ENCODE data around the gene DACH1. TPM values are rescaled to one million over a fixed set of nuclear protein-coding genes. Genes with fewer than 3 reads are reported as not detected.

The DACH1 gene
- total RNA-seq, 2 donors from 2014 or later, result 1.4 to 1.5 TPM

DNA sequence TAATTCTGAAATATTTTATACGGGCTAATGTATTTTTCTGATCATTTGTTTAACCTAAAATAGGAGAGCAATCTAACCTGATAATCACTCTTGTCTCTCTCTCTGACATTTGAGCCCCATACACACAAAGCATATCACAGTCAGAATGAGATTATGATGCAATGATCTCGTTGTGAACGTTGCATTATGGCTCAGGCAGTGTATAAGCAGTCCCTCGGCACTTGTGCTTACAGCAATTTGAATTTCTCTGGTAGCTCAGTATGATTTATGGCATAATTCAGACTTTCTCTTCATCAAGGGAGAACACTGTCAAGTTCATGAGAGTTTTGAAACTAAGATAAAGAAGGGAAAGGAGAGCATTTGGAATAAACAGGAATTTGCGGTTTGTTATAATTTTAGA lies 256.1 kb downstream of the DACH1 start:
- intact Hi-C loops (cut with DNase I), result no loop called here

DNA sequence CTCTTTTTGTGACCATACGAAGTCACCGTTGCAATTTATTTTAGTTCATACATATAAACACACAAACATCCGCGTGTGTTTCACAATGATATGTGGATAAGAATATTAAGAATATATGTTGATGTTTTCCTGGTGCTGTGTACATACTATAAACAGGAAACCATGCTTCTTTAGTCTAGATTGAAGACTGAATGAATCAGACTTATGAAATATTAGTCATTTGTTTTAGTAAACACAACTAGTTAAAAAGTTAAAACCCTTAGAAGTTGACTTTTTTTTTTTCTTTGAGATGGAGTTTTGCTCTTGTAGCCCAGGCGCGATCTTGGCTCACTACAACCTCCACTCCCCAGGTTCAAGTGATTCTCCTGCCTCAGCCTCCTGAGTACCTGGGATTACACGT lies 257.7 kb downstream of the DACH1 start:
- no peak for DNase-seq (ENCODE audit: low spot score)
- intact Hi-C loops (cut with DNase I), result no loop called here

More for the DNA sequence above, 256.1 kb downstream of the DACH1 start:
- no peak for DNase-seq (ENCODE audit: low spot score)

DNA sequence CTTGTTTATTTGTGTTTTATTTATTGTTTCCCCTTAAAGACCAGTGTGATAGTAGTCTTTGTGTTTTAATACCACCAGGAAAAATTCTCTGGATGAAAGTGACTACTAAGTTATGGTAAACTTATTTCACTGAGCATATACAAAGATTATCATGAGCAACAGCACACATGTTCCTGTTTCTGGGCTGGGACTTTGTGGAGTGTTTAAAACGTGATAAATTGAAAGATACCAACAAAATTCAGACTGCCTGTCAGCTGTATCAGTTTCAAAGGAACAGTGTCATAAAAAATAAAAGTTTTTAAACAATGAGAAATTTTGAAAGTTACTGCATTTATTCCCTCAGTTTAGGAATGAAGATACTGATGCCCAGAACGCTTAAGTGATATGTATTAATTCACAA lies 259.4 kb downstream of the DACH1 start:
- intact Hi-C loops (cut with DNase I), result no loop called here
- DNase-seq (ENCODE audit: low spot score), result no peak

DNA sequence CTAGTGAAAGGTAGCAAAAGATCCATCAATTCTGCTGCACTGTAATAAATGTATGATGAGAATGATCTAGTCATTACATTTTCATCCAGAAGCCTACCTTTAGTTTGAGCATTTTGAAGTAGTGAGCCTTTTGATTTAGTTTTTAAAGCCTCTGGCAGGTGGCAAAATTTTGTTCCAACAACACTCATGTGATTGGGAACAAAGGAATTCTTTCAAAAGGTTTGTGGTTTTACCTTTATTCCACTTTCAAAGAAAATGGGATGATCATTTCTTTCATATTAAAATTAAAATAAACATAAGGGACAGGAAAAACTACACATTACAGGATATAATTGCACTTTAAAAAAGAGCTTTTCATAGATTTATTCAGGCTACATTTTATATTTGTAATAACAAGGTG lies 260.2 kb downstream of the DACH1 start:
- no peak for DNase-seq (ENCODE audit: low spot score)
- intact Hi-C loops (cut with DNase I), result no loop called here

DNA sequence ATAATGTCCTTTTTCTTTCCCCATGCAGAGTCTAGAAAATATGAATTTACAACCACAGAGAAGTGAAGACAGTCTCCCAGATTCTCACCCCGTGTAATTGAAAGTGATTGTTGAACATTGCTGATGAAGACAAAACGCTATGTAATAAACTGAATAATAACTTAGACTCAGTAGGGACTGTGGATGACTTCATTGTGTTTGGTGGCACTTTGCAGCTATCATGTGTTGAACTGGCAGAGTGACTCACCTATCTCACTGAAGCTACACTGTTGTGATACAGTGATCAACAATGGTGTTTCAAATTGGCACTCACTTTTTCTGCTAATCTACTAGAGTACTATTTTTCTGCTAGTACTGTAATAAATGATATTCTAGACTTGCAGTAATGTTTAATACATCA lies 261.3 kb downstream of the DACH1 start:
- no peak for DNase-seq (ENCODE audit: low spot score)
- intact Hi-C loops (cut with DNase I), result no loop called here

DNA sequence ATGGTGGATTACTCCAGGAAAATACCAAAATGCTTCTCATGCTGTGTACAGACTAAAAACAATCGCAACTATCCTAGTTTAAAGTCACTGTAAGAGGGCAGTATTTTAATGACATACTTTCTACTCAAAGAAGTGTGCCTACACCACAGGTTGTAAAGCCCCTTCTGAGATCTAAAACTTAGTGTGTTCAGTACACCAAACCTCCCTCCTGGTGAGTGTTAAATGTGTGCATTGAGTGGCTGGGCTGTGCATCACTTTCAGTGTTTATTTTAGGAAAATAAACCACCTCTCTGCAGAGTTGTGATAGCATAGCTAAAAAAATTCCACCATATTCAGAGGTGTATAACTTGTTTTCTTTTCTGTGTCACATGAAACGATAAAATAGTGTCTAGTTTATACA lies 263.7 kb downstream of the DACH1 start:
- no peak for DNase-seq (ENCODE audit: low spot score)
- intact Hi-C loops (cut with DNase I), result no loop called here

DNA sequence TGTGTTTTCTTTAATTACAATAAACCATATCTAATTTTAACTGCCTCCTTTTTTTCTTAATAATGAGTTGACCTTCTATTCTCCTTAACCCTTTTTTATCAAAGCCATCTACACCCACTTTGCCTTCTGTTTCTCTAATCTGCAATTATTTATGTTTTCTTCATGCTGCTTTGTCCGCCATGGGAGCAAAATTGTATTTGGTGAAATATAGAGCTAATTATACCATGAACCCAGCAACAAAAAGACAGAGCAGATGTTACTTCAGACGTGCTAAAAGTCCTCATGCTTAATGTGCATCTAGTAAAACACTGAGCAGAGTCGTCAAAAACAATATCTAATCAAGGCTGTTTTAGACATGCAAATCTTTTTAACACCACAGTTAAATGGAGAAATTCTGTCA lies 264.7 kb downstream of the DACH1 start:
- intact Hi-C loops (cut with DNase I), result no loop called here
- DNase-seq (ENCODE audit: low spot score), result no peak

DNA sequence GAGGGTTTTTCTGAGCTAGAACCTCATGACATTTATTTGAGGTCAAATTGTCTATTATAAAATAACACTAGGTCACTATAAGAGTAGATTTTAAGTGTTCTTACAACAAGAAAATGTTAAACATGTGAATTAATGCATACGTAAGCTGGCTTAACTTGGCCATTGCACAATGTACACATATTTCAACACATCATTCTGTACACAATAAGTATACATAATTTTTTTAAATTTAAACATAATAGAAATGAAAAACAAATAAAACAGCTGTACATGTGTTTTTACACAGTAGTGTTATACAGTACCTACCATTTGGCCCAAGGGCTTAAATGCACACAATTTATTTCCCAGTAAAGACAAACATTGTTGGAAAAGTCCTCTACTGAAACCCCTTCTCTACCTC lies 269.9 kb downstream of the DACH1 start:
- DNase-seq (ENCODE audit: low spot score), result no peak
- intact Hi-C loops (cut with DNase I), result no loop called here

DNA sequence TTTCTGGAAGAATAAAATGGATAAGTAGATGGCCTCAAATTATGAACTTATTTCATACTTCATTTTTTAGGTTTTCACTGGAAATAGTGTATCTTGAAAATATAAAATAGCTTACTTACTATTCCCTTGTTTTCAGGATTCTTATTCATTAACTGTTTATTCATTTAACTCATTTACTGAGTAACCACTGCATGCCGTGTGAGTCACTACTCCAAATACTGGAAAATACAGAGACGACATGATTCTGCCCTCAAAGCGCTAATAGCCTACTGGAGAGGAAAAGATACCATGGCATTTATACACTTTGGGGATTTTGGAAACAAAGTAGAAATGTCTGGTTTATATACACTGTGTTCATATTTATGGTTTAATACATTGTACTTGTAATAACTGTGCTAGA lies 270.9 kb downstream of the DACH1 start:
- intact Hi-C loops (cut with DNase I), result no loop called here
- no peak for DNase-seq (ENCODE audit: low spot score)

DNA sequence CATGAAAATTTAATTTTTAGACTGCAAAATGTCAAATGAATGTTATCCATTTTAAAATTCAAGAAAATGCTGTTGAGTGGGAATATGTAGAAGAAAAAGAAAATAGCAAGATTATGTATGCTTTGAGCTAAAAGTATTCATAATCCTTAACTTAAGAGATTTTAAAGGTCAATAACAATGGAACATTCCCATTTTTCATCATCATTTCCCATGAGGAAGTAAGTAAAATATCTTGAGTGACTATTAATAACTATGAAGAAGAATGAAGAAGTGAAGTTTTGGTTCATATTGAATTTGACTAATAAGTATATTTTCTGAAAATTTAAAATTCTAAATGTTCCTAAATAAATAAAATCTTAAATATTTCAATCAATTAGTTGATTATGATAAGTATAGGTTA lies 273.4 kb downstream of the DACH1 start:
- intact Hi-C loops (cut with DNase I), result no loop called here
- no peak for DNase-seq (ENCODE audit: low spot score)

DNA sequence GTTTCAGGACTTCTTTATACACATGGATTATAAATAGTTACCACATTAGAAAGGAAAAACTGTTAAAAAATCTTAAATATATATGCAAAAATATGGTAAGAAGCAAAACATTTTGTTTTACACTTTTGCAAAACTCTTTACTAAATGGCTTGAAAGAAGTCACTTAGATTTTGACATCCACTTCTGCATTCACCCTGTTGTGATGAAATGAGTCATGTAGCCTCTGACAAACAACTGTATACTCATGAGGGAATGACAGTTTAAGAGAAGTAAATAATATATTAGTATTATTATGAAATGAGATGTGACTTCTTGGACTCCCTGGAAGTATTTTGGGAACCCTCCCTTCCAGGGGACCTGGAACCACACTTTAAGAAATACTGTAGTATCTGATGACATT lies 275.6 kb downstream of the DACH1 start:
- no peak for DNase-seq (ENCODE audit: low spot score)
- intact Hi-C loops (cut with DNase I), result no loop called here

DNA sequence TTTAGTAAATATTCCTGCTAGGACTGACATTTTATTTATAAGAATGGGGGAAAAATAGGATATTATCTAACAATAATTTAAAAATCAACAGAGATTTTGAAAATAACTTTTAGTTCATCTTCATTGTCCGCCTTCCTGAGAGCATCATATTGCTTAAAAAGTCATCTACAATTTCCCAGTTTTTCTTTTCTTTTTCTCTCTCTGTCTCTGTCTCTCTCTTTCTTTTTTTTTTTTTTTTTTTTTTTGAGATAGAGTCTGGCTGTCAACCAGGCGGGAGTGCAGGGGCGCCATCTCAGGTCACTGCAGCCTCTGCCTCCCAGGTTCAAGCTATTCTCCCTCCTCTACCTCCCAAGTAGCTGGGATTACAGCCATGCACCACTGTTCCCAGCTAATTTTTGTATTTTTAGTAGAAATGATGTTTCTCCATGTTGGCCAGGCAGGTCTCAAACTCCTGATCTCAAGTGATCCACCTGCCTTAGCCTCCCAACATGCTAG lies 276.3 kb downstream of the DACH1 start:
- intact Hi-C loops (cut with DNase I), result no loop called here
- no peak for DNase-seq (ENCODE audit: low spot score)

DNA sequence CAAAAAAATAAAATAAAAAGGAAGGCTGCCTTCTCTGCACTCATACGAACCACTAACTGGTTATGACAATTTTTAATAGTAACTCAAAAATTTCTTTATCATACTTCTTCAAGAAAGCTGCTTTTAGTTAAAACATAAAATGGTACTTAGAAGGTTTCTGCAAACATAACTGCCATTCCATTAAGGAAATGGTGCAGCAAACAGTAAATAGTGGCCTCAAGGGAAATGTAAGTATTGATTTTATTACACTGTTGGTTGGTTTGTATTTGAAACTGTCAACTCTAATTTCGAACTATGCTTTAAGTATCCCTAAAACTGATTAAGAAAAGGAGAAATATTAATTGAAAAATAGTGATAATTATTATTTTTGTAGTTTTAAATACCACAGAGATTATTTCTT lies 278.0 kb downstream of the DACH1 start:
- DNase-seq (ENCODE audit: low spot score), result no peak
- intact Hi-C loops (cut with DNase I), result no loop called here

DNA sequence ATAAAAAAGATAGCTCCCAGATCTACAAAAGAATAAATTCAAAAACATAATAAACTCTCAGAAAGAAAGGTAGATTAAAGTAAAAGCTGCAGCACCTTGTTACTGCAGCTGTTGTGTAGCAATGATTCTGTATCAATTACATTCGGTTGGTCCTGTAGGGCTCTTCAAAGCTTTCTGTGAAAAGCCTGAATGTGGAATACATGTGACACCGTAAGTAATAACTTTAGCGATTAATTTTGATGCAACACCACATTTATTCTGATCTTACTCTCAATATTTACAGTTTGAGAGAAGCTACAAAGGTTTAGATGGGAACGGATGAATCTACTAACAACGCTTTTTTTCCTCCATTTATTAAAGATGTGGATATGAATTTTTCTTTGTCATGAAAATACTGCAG lies 279.2 kb downstream of the DACH1 start:
- no peak for DNase-seq (ENCODE audit: low spot score)
- intact Hi-C loops (cut with DNase I), result no loop called here

DNA sequence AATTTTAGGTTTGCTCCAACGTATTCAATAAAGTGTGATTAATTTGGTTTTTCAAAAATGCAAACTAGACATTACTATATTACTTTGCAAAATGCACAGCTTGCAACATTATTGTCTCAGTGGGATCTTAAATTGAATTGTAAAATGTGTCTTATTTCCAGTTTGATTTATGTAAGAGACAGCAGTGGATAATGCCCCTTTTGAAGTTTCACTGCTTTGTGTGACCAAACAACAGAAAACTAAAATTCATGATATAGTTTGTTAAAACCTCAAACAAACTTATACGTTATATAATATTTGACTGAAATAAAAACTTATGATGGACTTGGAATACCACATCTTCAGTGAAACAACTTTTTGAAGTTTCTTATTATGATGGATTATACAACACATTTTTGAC lies 279.8 kb downstream of the DACH1 start:
- no peak for DNase-seq (ENCODE audit: low spot score)
- intact Hi-C loops (cut with DNase I), result no loop called here

DNA sequence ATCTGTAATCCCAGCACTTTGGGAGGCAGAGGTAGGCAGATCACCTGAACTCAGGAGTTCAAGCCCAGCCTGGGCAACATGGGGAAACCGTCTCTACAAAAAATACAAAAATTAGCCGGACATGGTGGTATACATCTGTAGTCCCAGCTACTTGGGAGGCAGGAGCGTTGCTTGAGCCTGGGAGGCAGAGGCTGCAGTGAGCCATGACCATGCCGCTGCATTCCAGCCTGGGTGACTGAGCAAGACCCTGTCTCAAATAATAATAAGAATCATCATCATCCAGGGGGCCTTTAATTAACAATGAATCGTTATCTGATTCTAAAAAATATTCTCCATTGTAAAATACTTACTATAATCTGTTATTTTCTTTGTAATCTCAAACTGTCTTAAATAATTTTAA lies 283.4 kb downstream of the DACH1 start:
- DNase-seq (ENCODE audit: low spot score), result no peak
- intact Hi-C loops (cut with DNase I), result no loop called here

DNA sequence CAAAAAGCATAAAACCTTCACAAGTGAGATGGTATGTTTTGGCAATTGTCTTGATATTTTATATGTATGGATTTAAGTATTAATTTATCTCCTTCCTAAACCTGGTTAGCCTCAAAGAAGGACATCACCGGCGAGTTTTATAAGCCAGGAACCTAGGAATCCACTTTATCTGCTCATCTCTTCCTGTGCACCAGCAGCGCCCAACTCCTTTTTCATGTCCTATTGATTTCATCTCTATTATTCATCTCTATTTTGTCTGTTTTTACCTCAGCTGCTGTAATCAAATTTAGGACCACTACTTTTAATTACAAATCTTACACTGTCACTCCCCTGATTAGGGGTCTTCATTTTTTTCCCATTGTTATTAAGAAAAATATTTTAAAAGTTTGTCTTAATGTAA lies 286.4 kb downstream of the DACH1 start:
- DNase-seq (ENCODE audit: low spot score), result no peak
- intact Hi-C loops (cut with DNase I), result no loop called here

DNA sequence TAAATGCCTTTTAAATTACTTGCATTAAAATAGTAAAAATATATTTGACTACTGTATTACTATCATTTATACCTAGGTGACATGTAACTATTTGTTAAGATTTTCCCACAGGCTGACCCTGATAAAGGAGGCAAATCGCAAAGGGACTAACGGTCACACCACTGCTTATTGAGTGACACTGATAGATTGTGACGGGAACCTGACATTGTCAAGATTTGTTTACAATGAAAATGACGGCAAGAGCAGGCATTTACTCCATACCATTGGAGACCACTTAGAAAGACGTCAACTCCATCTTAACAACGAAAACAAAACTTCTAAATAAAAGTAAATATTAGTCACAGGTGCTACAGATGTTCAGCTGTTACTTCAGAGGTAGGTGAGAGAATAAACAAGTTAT lies 289.0 kb downstream of the DACH1 start:
- intact Hi-C loops (cut with DNase I), result no loop called here
- DNase-seq (ENCODE audit: low spot score), result no peak

DNA sequence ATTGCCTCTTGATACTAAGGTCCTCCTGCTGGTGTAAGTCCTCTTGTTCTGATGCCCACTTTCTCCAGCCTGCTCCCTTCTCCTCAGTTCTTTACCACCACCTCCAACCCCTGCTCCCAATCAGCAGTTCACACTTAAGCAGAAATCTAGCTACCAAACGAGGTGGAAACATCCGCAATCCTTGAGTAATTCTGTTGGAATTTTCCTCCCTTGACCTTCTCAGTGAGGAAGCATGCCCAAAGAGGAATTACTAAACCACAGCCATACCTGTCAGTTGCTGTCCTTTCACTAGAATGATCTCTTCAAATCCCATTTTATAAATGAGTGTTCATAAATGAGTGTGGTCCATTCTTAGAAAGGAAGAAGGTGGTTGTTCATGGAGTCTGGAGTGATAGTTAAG lies 289.9 kb downstream of the DACH1 start:
- intact Hi-C loops (cut with DNase I), result no loop called here
- no peak for DNase-seq (ENCODE audit: low spot score)

DNA sequence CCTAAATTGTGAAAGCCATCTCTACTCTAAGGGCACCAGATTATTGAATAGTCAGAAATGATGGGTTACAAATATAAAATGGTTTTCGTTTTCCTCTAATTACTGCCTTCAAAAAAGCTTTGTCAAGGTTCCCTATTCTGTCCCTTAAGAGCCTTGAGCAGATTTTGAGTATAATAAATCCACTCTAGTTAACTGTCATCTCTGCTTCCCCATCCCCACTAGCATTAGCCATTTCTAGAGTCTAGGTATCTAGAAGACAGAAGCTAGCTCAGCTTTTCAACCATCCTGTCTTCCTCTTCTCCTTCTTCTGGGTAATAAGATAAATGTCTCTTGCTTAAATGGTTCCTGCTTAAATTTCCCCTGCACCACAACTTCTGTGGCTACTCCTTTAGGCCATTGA lies 290.4 kb downstream of the DACH1 start:
- no peak for DNase-seq (ENCODE audit: low spot score)
- intact Hi-C loops (cut with DNase I), result no loop called here

DNA sequence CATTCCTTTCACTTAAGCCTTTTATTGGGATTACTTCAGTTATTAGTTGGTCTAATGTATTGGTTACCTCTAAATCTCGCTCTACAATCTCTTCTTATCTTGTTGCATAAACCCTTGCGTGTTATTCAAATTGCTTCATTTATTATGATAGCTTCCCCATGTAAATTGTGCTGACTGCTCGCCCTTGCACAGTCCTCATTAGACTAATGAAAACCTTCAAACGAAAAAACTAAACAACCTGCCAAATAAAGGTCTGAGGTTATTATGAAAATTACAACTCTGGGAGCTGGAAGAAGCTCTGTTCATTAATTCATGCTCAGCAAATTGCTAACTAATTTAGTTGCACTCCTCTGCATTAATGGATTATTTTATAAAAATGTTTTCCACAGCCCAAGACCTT lies 320.1 kb downstream of the DACH1 start:
- intact Hi-C loops (cut with DNase I), result no loop called here
- DNase-seq (ENCODE audit: low spot score), result no peak

DNA sequence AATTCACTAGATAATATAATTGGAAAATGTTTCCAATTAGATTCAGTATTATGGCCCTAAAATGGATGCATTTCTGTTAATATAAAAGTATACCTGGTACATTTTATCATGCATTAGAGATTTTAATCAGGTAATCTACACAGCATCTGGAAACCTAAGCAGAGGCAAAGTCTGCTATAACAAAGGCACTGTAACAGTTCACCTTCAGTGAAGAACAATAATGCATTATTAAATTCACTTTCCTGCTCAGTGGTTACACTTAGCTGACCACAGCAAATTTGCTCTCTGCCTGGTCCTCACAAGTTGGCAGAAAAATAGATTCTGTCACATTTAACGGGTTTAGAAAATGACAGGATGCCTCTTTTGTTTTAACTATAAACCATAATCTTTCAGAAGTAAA lies 326.9 kb downstream of the DACH1 start:
- DNase-seq (ENCODE audit: low spot score), result no peak
- intact Hi-C loops (cut with DNase I), result no loop called here
